B cell (primary cell): ENCODE results near the gene APOBEC3H. TPM values are rescaled to one million over a fixed set of nuclear protein-coding genes. Genes with fewer than 3 reads are reported as not detected.
A peak's percentile ranks its signal among the peaks of the same experiment; 100 is the strongest.
"Not testable (repeated sequence)": the region's sequence is repeated elsewhere in the genome, so short reads cannot be mapped to it uniquely, and the experiment has no call there.

ENCODE experiments used
- ATAC-seq: fragments of 200-7000 bp; cut with Tn5 transposase; one replicate; pipeline ENCODE4 v1.10.0; 2021; ENCODE audit warnings: low read depth, mild to moderate bottlenecking, moderate number of reproducible peaks, moderate library complexity
- CTCF ChIA-PET: fragments of 350-600 bp; sonication (Branson Sonifier 250); formaldehyde crosslinking; loops from one replicate; lab custom pipeline; 2021; ENCODE audit warnings: antibody characterized with exemption, inconsistent platforms; lab: Charles Lee
- POLR2A ChIA-PET: fragments of 350-600 bp; sonication (Branson Sonifier 250); formaldehyde crosslinking; loops from one replicate; lab custom pipeline; 2021; ENCODE audit warnings: antibody characterized with exemption; lab: Charles Lee
- DNase-seq: peaks from one replicate; pipeline ENCODE4 v3.0.0; 2013
- H2AFZ ChIP-seq: 2 replicates; pipeline ENCODE4 v1.6.1; 2012; ENCODE audit warnings: mild to moderate bottlenecking, low read depth, low read length; ENCODE audit not compliant: insufficient read depth, poor library complexity, severe bottlenecking
- H3K27ac ChIP-seq, 2 donors: 1 replicate in 1 of 2; 2 replicates in 1 of 2; pipeline ENCODE4 v1.5.1; 2012 to 2013; ENCODE audit warnings: low read length in 2 of 2, mild to moderate bottlenecking in 2 of 2, moderate library complexity in 1 of 2
- H3K27me3 ChIP-seq, 4 experiments: fragments of 200-600 bp in 1 of 4; sonication (generic) in 1 of 4; replicated peaks in 1 of 4; 1 replicate in 2 of 4; 2 replicates in 2 of 4; pipeline versions ENCODE4 v1.6.1 to v1.7.0; 2013 to 2016; ENCODE audit warnings: low read length in 3 of 4, mild to moderate bottlenecking in 2 of 4, mixed read lengths in 1 of 4, moderate library complexity in 1 of 4; ENCODE audit not compliant: insufficient read depth in 4 of 4, control insufficient read depth in 3 of 4; ENCODE audit errors: control extremely low read depth in 1 of 4
- H3K36me3 ChIP-seq, 2 experiments: replicated peaks in 1 of 2; 1 replicate in 1 of 2; 2 replicates in 1 of 2; pipeline versions ENCODE4 v1.6.1 to v1.7.1; 2013; ENCODE audit warnings: low read length in 1 of 2; ENCODE audit not compliant: insufficient read depth in 2 of 2, control insufficient read depth in 1 of 2; ENCODE audit errors: control extremely low read depth in 1 of 2, extremely low read depth in 1 of 2
- H3K4me1 ChIP-seq, 2 donors: fragments of 200-600 bp in 1 of 2; sonication (generic) in 1 of 2; 1 replicate in 1 of 2; 2 replicates in 1 of 2; pipeline versions ENCODE4 v1.5.1 to v1.6.1; 2013 to 2017; ENCODE audit warnings: low read length in 2 of 2; ENCODE audit not compliant: control insufficient read depth in 2 of 2, insufficient read depth in 2 of 2
- H3K4me2 ChIP-seq: replicated peaks from 2 replicates; pipeline ENCODE3; 2012; ENCODE audit warnings: mild to moderate bottlenecking, low read depth, low read length; ENCODE audit not compliant: poor library complexity, severe bottlenecking
- H3K4me3 ChIP-seq, 5 experiments: fragments of 200-600 bp in 1 of 5; sonication (generic) in 1 of 5; 1 replicate in 3 of 5; 2 replicates in 2 of 5; pipeline versions ENCODE4 v1.5.1 to v1.7.0; 2011 to 2016; ENCODE audit warnings: low read length in 4 of 5, mild to moderate bottlenecking in 4 of 5, low read depth in 2 of 5, control low read depth in 1 of 5, moderate library complexity in 1 of 5; ENCODE audit not compliant: insufficient read depth in 1 of 5; ENCODE audit errors: control extremely low read depth in 1 of 5, extremely low read depth in 1 of 5
- H3K79me2 ChIP-seq: fragments of 200-600 bp; sonication (generic); one replicate; pipeline ENCODE4 v1.6.0; 2016; ENCODE audit warnings: low read length; ENCODE audit not compliant: control insufficient read depth, insufficient read depth
- H3K9ac ChIP-seq: fragments of 200-600 bp; sonication (generic); 2 replicates; pipeline ENCODE4 v1.6.1; 2017; ENCODE audit warnings: mild to moderate bottlenecking, low read length, moderate library complexity
- H3K9me3 ChIP-seq, 3 donors: one replicate each; pipeline versions ENCODE4 v1.6.1 to v1.7.1; 2013; ENCODE audit warnings: low read length in 2 of 3; ENCODE audit not compliant: control insufficient read depth in 2 of 3, insufficient read depth in 1 of 3; ENCODE audit errors: control extremely low read depth in 1 of 3
- H4K20me1 ChIP-seq: 2 replicates; pipeline ENCODE4 v1.6.0; 2012; ENCODE audit warnings: mild to moderate bottlenecking, low read length; ENCODE audit not compliant: insufficient read depth, control insufficient read depth, poor library complexity, severe bottlenecking
- H3K27ac Mint-ChIP-seq: one replicate; pipeline ENCODE4 v1.8.0; 2021; ENCODE audit warnings: mixed read lengths
- H3K27me3 Mint-ChIP-seq: one replicate; pipeline ENCODE4 v1.8.0; 2021; ENCODE audit warnings: mixed read lengths
- H3K4me1 Mint-ChIP-seq: one replicate; pipeline ENCODE4 v1.8.0; 2021; ENCODE audit warnings: mixed read lengths
- H3K4me3 Mint-ChIP-seq: one replicate; pipeline ENCODE4 v1.8.0; 2021; ENCODE audit warnings: mixed read lengths
- H3K9me3 Mint-ChIP-seq: one replicate; pipeline ENCODE4 v1.8.0; 2022; ENCODE audit warnings: mixed read lengths; ENCODE audit not compliant: insufficient read depth
- EZH2 ChIP-seq: IDR thresholded peaks from 2 replicates; pipeline ENCODE4 v1.6.1; 2012; ENCODE audit warnings: borderline replicate concordance, low read depth, mild to moderate bottlenecking, moderate library complexity, low read length; ENCODE audit not compliant: insufficient read depth, poor library complexity, severe bottlenecking
- WGBS: methylation state at CpG from one replicate; pipeline ENCODE4 v1.1.5; 2013; ENCODE audit warnings: missing lambda C conversion rate; ENCODE audit not compliant: insufficient coverage; 5-methylcytosine and 5-hydroxymethylcytosine counted together
- intact Hi-C: fragments of 100-400 bp; cut with micrococcal nuclease; formaldehyde crosslinking; loops from one replicate; pipeline ENCODE4 v1.10.0; 2022
- polyA plus RNA-seq: library from polyadenylated mRNA; depleted of rRNA; stranded (reverse); fragments of >200 nt; gene quantifications from 2 replicates; pipeline ENCODE4 v1.2.3, GENCODE V29; 2012
- total RNA-seq, 2 donors: library from RNA; stranded (reverse); fragments of 120-200 nt in 1 of 2; gene quantifications; 1 replicate in 1 of 2; 2 replicates in 1 of 2; pipeline versions ENCODE4 v1.2.3 to v1.2.4, GENCODE V29; 2013 to 2022
- TF ChIP-seq, protein P1 (sequence below): fragments of 200-600 bp; IDR thresholded peaks from one replicate; pipeline ENCODE4 v1.8.0; 2022; ENCODE audit warnings: antibody characterized with exemption, mild to moderate bottlenecking

Gene APOBEC3H
- total and polyA plus RNA-seq, 2 donors (not counting 1 experiment from before 2014, with no cell fraction given): 0.59 to 1.4 TPM

DNA sequence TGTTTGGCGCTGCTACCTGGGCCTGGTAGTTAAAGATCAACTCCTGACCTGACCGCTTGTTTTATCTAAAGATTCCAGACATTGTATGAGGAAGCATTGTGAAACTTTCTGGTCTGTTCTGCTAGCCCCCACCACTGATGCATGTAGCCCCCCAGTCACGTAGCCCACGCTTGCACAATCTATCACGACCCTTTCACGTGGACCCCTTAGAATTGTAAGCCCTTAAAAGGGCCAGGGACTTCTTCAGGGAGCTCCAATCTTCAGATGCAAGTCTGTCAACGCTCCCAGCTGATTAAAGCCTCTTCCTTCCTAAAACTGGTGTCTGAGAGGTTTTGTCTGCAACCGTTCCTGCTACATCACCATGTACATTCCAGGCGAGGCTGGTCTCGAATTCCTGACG is 41.4 kb upstream of the APOBEC3H start:
- Histone ChIP-seq H2AFZ (no peak overlapping the region), H3K36me3 (no peaks in the 10 kb centered on the region), H4K20me1 (no peaks in the 10 kb centered on the region), H3K4me1 (peaks cover 43 to 52% of the 10 kb centered on the region in 2 donors), H3K4me3 (no peak overlapping the region), H3K27ac (peak overlapping the region in 1 of 2 donors; percentile 52), H3K27me3 (no peaks in the 10 kb centered on the region), H3K9ac (no peak overlapping the region), H3K4me2 (no peak overlapping the region), H3K79me2 (peaks cover 64% of the 10 kb centered on the region), H3K9me3 (peaks cover 0 to 21% (median 0%) of the 10 kb centered on the region in 3 donors)
- DNase-seq: no peak
- TF ChIP-seq, protein P1, sequence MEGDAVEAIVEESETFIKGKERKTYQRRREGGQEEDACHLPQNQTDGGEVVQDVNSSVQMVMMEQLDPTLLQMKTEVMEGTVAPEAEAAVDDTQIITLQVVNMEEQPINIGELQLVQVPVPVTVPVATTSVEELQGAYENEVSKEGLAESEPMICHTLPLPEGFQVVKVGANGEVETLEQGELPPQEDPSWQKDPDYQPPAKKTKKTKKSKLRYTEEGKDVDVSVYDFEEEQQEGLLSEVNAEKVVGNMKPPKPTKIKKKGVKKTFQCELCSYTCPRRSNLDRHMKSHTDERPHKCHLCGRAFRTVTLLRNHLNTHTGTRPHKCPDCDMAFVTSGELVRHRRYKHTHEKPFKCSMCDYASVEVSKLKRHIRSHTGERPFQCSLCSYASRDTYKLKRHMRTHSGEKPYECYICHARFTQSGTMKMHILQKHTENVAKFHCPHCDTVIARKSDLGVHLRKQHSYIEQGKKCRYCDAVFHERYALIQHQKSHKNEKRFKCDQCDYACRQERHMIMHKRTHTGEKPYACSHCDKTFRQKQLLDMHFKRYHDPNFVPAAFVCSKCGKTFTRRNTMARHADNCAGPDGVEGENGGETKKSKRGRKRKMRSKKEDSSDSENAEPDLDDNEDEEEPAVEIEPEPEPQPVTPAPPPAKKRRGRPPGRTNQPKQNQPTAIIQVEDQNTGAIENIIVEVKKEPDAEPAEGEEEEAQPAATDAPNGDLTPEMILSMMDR: no peak
- TF ChIP-seq EZH2: no peak
- ATAC-seq: no peak
- Mint-ChIP-seq H3K27me3 (no peaks in the 10 kb centered on the region), H3K4me1 (peaks cover 28% of the 10 kb centered on the region), H3K4me3 (no peak overlapping the region), H3K27ac (peak overlapping the region; percentile 15), H3K9me3 (no peaks in the 10 kb centered on the region)
- intact Hi-C loops: no loop called here
- CTCF ChIA-PET: no interaction called here
- POLR2A ChIA-PET: no interaction called here
- 98% methylated on average over 11 of the region's 11 CpGs for WGBS

DNA sequence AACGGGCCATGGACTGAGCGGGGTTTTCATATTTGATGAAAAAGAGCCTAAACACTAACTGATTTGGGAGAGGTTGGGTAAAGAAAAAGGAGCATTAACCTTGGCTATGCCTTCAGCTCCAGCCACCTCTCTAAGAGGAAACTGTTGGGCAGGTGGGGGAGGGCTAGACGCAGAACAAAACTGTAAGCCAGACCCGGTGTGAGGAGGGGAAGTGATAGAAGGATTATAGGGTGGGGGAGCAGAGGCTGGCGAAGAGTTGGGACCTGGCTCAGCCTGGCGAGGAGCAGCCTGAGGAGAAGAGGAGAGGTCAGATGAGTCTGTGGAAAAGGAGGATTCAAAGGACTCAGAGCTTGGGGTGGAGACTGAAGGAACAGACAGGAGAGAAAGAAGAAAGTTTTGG is 35.8 kb upstream of the APOBEC3H start:
- peak overlapping the region in 2 of 5 experiments; percentile 9 to 15 for H3K4me3 ChIP-seq
- H3K9me3 Mint-ChIP-seq, H3K27me3 ChIP-seq, CTCF ChIA-PET, H3K27me3 Mint-ChIP-seq, H3K4me3 Mint-ChIP-seq, H3K27ac Mint-ChIP-seq, H3K36me3 ChIP-seq, H4K20me1 ChIP-seq, ATAC-seq: not testable (repeated sequence)
- peaks cover 22% of the 10 kb centered on the region for H3K4me1 Mint-ChIP-seq
- peaks cover 0 to 12% (median 0%) of the 10 kb centered on the region in 3 donors for H3K9me3 ChIP-seq
- POLR2A ChIA-PET: interaction anchor here (0.9 kb wide), 1 partner anchor 20 kb away, joined by 3 read pairs; no protein-coding TSS in a partner anchor
- peak overlapping the region; percentile 61 for H3K4me2 ChIP-seq
- H3K79me2 ChIP-seq: peaks cover 20% of the 10 kb centered on the region
- H2AFZ ChIP-seq: peak overlapping the region; percentile 47
- peak overlapping the region; percentile 45 for H3K9ac ChIP-seq
- peak overlapping the region; percentile 97 to 98 for H3K27ac ChIP-seq
- DNase-seq: peak; percentile 62
- intact Hi-C loops: loop anchor here (2.0 kb wide), 1 partner anchor 14 kb away; no protein-coding TSS in a partner anchor
- 28% methylated on average over 5 of the region's 6 CpGs for WGBS
- H3K4me1 ChIP-seq: peaks cover 74 to 80% of the 10 kb centered on the region in 2 donors

DNA sequence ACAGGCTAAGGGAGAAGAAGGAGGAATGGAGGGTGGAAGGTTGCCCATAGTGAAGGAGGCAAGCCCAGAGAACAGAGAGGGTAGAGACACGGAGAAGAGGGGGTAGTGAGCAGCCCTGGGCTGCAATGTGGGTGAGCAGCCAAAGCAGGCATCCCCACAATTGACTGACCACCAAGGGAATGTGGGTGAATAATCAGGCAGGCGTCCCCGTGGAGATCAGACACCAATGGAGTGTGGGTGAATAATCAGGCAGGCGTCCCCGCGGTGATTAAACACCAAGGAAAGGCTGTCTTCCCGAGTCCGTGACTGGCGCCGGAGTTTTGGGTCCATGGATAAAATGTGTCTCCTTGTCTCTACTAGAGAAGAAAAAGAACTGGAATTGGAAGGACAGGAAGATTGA is 35.1 kb upstream of the APOBEC3H start:
- Histone ChIP-seq H3K4me3 (peak overlapping the region in 1 of 5 experiments; percentile 15), H3K79me2 (peaks cover 22% of the 10 kb centered on the region), H3K4me2 (peak overlapping the region; percentile 61), H3K9me3 (peaks cover 0 to 12% (median 0%) of the 10 kb centered on the region in 3 donors), H3K27ac (peak overlapping the region; percentile 97 to 98), H3K4me1 (peaks cover 68 to 79% of the 10 kb centered on the region in 2 donors)
- CTCF ChIA-PET, H3K27ac Mint-ChIP-seq, H3K4me3 Mint-ChIP-seq, ATAC-seq, H2AFZ ChIP-seq, POLR2A ChIA-PET, H3K36me3 ChIP-seq, H4K20me1 ChIP-seq, H3K9ac ChIP-seq, H3K27me3 ChIP-seq, H3K27me3 Mint-ChIP-seq, H3K9me3 Mint-ChIP-seq, DNase-seq: not testable (repeated sequence)
- H3K4me1 Mint-ChIP-seq: peaks cover 22% of the 10 kb centered on the region
- 91% methylated on average over 10 of the region's 10 CpGs for WGBS
- intact Hi-C loops: loop anchor here (2.0 kb wide), 1 partner anchor 13 kb away; no protein-coding TSS in a partner anchor
